Lung (tissue), 12 donors: Measurements from ENCODE around the gene SELPLG. TPM values are rescaled to one million over a fixed set of nuclear protein-coding genes. Genes with fewer than 3 reads are reported as not detected.

Source experiments
- ATAC-seq: fragments of 200-7000 bp; cut with Tn5 transposase; one replicate; pipeline ENCODE4 v1.9.1; 2020; ENCODE audit warnings: moderate number of reproducible peaks; ENCODE audit not compliant: insufficient read depth, low FRiP score
- DNase-seq, 3 donors: peaks; one replicate each; pipeline ENCODE4 v3.0.0-alpha.2; 2013 to 2017
- H3K27ac ChIP-seq, 2 donors: one replicate each; pipeline ENCODE4 v1.5.1; 2013; ENCODE audit warnings: mild to moderate bottlenecking in 2 of 2, moderate library complexity in 2 of 2, control low read depth in 1 of 2, inconsistent platforms in 1 of 2, low read depth in 1 of 2, low read length in 1 of 2
- H3K27me3 ChIP-seq, 3 donors: one replicate each; pipeline ENCODE4 v1.5.1; 2013; ENCODE audit warnings: low read length in 2 of 3; ENCODE audit not compliant: control insufficient read depth in 3 of 3, insufficient read depth in 3 of 3
- H3K36me3 ChIP-seq, 4 donors: one replicate each; pipeline ENCODE4 v1.5.1; 2013; ENCODE audit warnings: low read length in 4 of 4, mild to moderate bottlenecking in 1 of 4, moderate library complexity in 1 of 4; ENCODE audit not compliant: control insufficient read depth in 4 of 4, insufficient read depth in 4 of 4
- H3K4me1 ChIP-seq, 5 donors: one replicate each; pipeline ENCODE4 v1.5.1; 2013; ENCODE audit warnings: low read length in 5 of 5, mild to moderate bottlenecking in 2 of 5, moderate library complexity in 1 of 5; ENCODE audit not compliant: control insufficient read depth in 5 of 5, insufficient read depth in 5 of 5
- H3K4me3 ChIP-seq: one replicate; pipeline ENCODE4 v1.5.1; 2013; ENCODE audit warnings: mild to moderate bottlenecking, control low read depth, moderate library complexity
- H3K9ac ChIP-seq, 2 donors: one replicate each; pipeline ENCODE4 v1.5.1; 2013; ENCODE audit warnings: low read length in 2 of 2, control low read depth in 1 of 2; ENCODE audit not compliant: insufficient read depth in 1 of 2
- H3K9me3 ChIP-seq, 4 donors: one replicate each; pipeline ENCODE4 v1.5.1; 2013; ENCODE audit warnings: low read length in 3 of 4, mild to moderate bottlenecking in 1 of 4, moderate library complexity in 1 of 4; ENCODE audit not compliant: control insufficient read depth in 4 of 4, insufficient read depth in 3 of 4
- CTCF ChIP-seq: IDR thresholded peaks from 2 replicates; pipeline ENCODE4 v1.5.1; 2012; ENCODE audit warnings: mild to moderate bottlenecking; ENCODE audit errors: control extremely low read depth, extremely low read depth
- WGBS, 2 donors: extraction: QIAGEN DNeasy Blood & Tissue Kit; methylation state at CpG; one replicate each; pipeline ENCODE4 v1.1.7; 2013; 5-methylcytosine and 5-hydroxymethylcytosine counted together
- polyA plus RNA-seq, 2 donors: library from polyadenylated mRNA; stranded (reverse); fragments of 200-250 nt; gene quantifications; one replicate each; pipeline ENCODE4 v1.2.1, GENCODE V29; 2013
- total RNA-seq, 2 donors: library from RNA; depleted of rRNA in 1 of 2; stranded (reverse); fragments of >200 nt in 1 of 2; gene quantifications; one replicate each; pipeline ENCODE4 v1.2.1, GENCODE V29; 2014 to 2021
- donor health status: control.
- donor health status: control.
- donor health status: Bipolar disorder and iron deficiency.
- donor health status: healthy.
- donor health status: DM: yes; HTN: yes; CAD: no.

Gene SELPLG
- total and polyA plus RNA-seq, 4 donors, result 11.3 to 97.0 (median 30.5) TPM

- H3K27me3 ChIP-seq, result no peaks in the 10 kb centered on the region
- H3K4me3 ChIP-seq, result no peak overlapping the region
- ATAC-seq (no peak), DNase-seq (peak; percentile 54 to 63 (median 57))
- no peak overlapping the region for H3K27ac ChIP-seq
- 71 to 81% methylated on average over 4 of the region's 4 CpGs for WGBS, 2 donors
- TF ChIP-seq CTCF, result no peak
- H3K9ac ChIP-seq, result peak overlapping the region in 1 of 2 donors; percentile 2
- peaks cover 0 to 2% (median 0%) of the 10 kb centered on the region in 4 donors for H3K36me3 ChIP-seq
- H3K4me1 ChIP-seq, result peaks cover 0 to 23% (median 0%) of the 10 kb centered on the region in 5 donors
- no peaks in the 10 kb centered on the region for H3K9me3 ChIP-seq
These were observed 45.9 kb downstream of the SELPLG start for GRCh38 chr12:108587826-108588225.

- Histone ChIP-seq H3K27ac (no peak overlapping the region), H3K9me3 (no peaks in the 10 kb centered on the region), H3K27me3 (no peaks in the 10 kb centered on the region), H3K4me3 (no peak overlapping the region), H3K9ac (no peak overlapping the region), H3K36me3 (peaks cover 0 to 2% (median 0%) of the 10 kb centered on the region in 4 donors), H3K4me1 (peaks cover 0 to 23% (median 0%) of the 10 kb centered on the region in 5 donors)
- TF ChIP-seq CTCF, result no peak
- WGBS, 2 donors, result 93% methylated on average over 11 of the region's 11 CpGs
- DNase-seq (no peak), ATAC-seq (no peak)
These were observed 47.4 kb downstream of the SELPLG start for GRCh38 chr12:108586306-108586705.

- WGBS, 2 donors, result 72 to 85% methylated on average over 4 of the region's 4 CpGs
- peaks cover 0 to 23% (median 0%) of the 10 kb centered on the region in 5 donors for H3K4me1 ChIP-seq
- H3K4me3 ChIP-seq, result no peak overlapping the region
- ATAC-seq (no peak), DNase-seq (no peak)
- H3K27me3 ChIP-seq, result no peaks in the 10 kb centered on the region
- H3K36me3 ChIP-seq, result no peaks in the 10 kb centered on the region
- H3K27ac ChIP-seq, result no peak overlapping the region
- H3K9ac ChIP-seq, result no peak overlapping the region
- no peaks in the 10 kb centered on the region for H3K9me3 ChIP-seq
- no peak for TF ChIP-seq CTCF
These were observed 47.8 kb downstream of the SELPLG start for GRCh38 chr12:108585864-108586263.

GRCh38 chr12:108584456-108585065 is 49.1 kb downstream of the SELPLG start:
- Histone ChIP-seq H3K4me1 (peaks cover 0 to 21% (median 0%) of the 10 kb centered on the region in 5 donors), H3K9me3 (no peaks in the 10 kb centered on the region), H3K36me3 (no peaks in the 10 kb centered on the region), H3K9ac (no peak overlapping the region), H3K27me3 (no peaks in the 10 kb centered on the region), H3K27ac (no peak overlapping the region), H3K4me3 (no peak overlapping the region)
- no peak for TF ChIP-seq CTCF
- 78 to 88% methylated on average over 3 of the region's 3 CpGs for WGBS, 2 donors
- no peak for DNase-seq
- no peak for ATAC-seq
